Activated CD4-positive, alpha-beta T cell treated with anti-CD3 and anti-CD28 coated beads, Interleukin-2, amount 10 ng/mL, durations not matched to agents 7 days and 5 days (primary cell): ENCODE results near the gene DIO1. TPM values are rescaled to one million over a fixed set of nuclear protein-coding genes. Genes with fewer than 3 reads are reported as not detected.

Source experiments
- total RNA-seq, 2 experiments: library from RNA; stranded (reverse); gene quantifications; one replicate each; pipeline ENCODE4 v1.2.3, GENCODE V29; 2021

DIO1 gene
- total RNA-seq, 2 experiments from 2014 or later = not detected

Other genes starting within 250 kb of the DIO1 start
- gene GLIS1, start 155.0 kb upstream of the DIO1 start, total RNA-seq = not detected
- gene NDC1, start 55.9 kb upstream of the DIO1 start, total RNA-seq = 10 to 100 TPM; 25.4 to 26.6 TPM
- gene YIPF1, start 4.4 kb upstream of the DIO1 start, total RNA-seq = 10 to 100 TPM; 16.3 to 20.6 TPM
- 10 to 100 TPM; 71.8 to 74.3 TPM for gene IFT25, start 51.5 kb downstream of the DIO1 start, total RNA-seq
- 10 to 100 TPM; 19.5 to 19.9 TPM for gene LRRC42, start 52.2 kb downstream of the DIO1 start, total RNA-seq
- not detected for gene LDLRAD1, start 124.0 kb downstream of the DIO1 start, total RNA-seq
- gene TMEM59, start 159.0 kb downstream of the DIO1 start, total RNA-seq = 100 to 1,000 TPM; 195 to 210 TPM
- gene TCEANC2, start 159.4 kb downstream of the DIO1 start, total RNA-seq = 10 to 100 TPM; 13.5 to 14.9 TPM